HepG2 (cell line): ENCODE results near the gene PLD4. TPM values are rescaled to one million over a fixed set of nuclear protein-coding genes. Genes with fewer than 3 reads are reported as not detected.

Experiments
- ATAC-seq: fragments of 200-7000 bp; cut with Tn5 transposase; 3 replicates; pipeline ENCODE4 v1.9.1; 2020; ENCODE audit warnings: mild to moderate bottlenecking, moderate library complexity
- BruUV-seq: library from RNA; stranded (reverse); fragments of 400-500 nt; replicated peaks from 2 replicates; lab custom pipeline; 2021; lab: Mats Ljungman, UMichigan
- CTCF ChIA-PET: fragments of 300-600 bp; formaldehyde crosslinking; extraction: SDS; loops from one replicate; lab custom pipeline; 2021; ENCODE audit warnings: low total read pairs, inconsistent platforms, low intra/inter-chr PET ratio; lab: Yijun Ruan, JAX
- POLR2A ChIA-PET: fragments of 350-600 bp; sonication (Branson Sonifier 250); formaldehyde crosslinking; loops from one replicate; lab custom pipeline; 2020; ENCODE audit warnings: antibody characterized with exemption, inconsistent platforms; lab: Yijun Ruan, JAX
- DNase-seq: peaks from one replicate; pipeline ENCODE4 v3.0.0-alpha.2; 2015; ENCODE audit warnings: low spot score
- FAIRE-seq: peaks from 3 replicates; lab custom pipeline; 2011; peaks lifted over from hg19 to GRCh38; lab: Jason Lieb, UNC
- H2AFZ ChIP-seq: one replicate; pipeline ENCODE4 v1.6.1; 2011; ENCODE audit warnings: low read length, inconsistent platforms
- H3K27ac ChIP-seq: fragments of 300-600 bp; 3 replicates; pipeline ENCODE4 v1.8.0; 2011; ENCODE audit warnings: mixed run types, mild to moderate bottlenecking, mixed read lengths, low read length, inconsistent platforms; ENCODE audit not compliant: insufficient read depth; ENCODE audit errors: extremely low read length
- H3K27me3 ChIP-seq, 2 experiments: fragments of 200-600 bp in 1 of 2; 2 replicates in 1 of 2; 3 replicates in 1 of 2; pipeline versions ENCODE4 v1.6.0 to v1.8.0; 2011; ENCODE audit warnings: low read length in 2 of 2, mild to moderate bottlenecking in 2 of 2, moderate library complexity in 2 of 2, inconsistent platforms in 1 of 2; ENCODE audit not compliant: insufficient read depth in 2 of 2, control insufficient read depth in 1 of 2
- H3K36me3 ChIP-seq, 2 experiments: fragments of 200-600 bp in 1 of 2; replicated peaks in 1 of 2; 2 replicates in 1 of 2; 3 replicates in 1 of 2; pipeline versions ENCODE4 v1.5.1 to v1.8.0; 2011; ENCODE audit warnings: low read length in 2 of 2, inconsistent platforms in 1 of 2; ENCODE audit not compliant: insufficient read depth in 2 of 2, control insufficient read depth in 1 of 2
- H3K4me1 ChIP-seq: 2 replicates; pipeline ENCODE4 v1.5.1; 2012; ENCODE audit warnings: low read length, inconsistent platforms; ENCODE audit not compliant: insufficient read depth
- H3K4me2 ChIP-seq: 2 replicates; pipeline ENCODE4 v1.6.0; 2011; ENCODE audit warnings: low read depth, low read length, inconsistent platforms
- H3K4me3 ChIP-seq, 3 experiments: fragments of 200-600 bp in 1 of 3; sonication (generic), shearing (Covaris generic) in 1 of 3; replicated peaks in 1 of 3; 2 replicates each; pipeline ENCODE4 v1.5.1; 2011 to 2016; ENCODE audit warnings: low read length in 3 of 3, inconsistent platforms in 2 of 3, low read depth in 2 of 3, mild to moderate bottlenecking in 2 of 3, control low read depth in 1 of 3, mixed read lengths in 1 of 3; ENCODE audit not compliant: insufficient read depth in 1 of 3
- H3K79me2 ChIP-seq: one replicate; pipeline ENCODE4 v1.6.1; 2011; ENCODE audit warnings: low read length, inconsistent platforms; ENCODE audit not compliant: insufficient read depth
- H3K9ac ChIP-seq: 2 replicates; pipeline ENCODE4 v1.6.0; 2011; ENCODE audit warnings: mild to moderate bottlenecking, low read depth, low read length, inconsistent platforms; ENCODE audit not compliant: insufficient read depth
- H3K9me3 ChIP-seq: 2 replicates; pipeline ENCODE4 v1.5.1; 2012; ENCODE audit warnings: mild to moderate bottlenecking, low read length
- H4K20me1 ChIP-seq: 2 replicates; pipeline ENCODE4 v1.6.0; 2011; ENCODE audit warnings: inconsistent platforms, mild to moderate bottlenecking, low read length, moderate library complexity; ENCODE audit not compliant: insufficient read depth
- CCAR2 ChIP-seq: fragments of 200-400 bp; formaldehyde crosslinking; optimal IDR thresholded peaks from 2 replicates; pipeline ENCODE3; 2018; ENCODE audit warnings: low read depth, mild to moderate bottlenecking, low read length, moderate library complexity
- HMGA1 ChIP-seq: sonication (generic); formaldehyde crosslinking; conservative IDR thresholded peaks from 2 replicates; pipeline ENCODE4 v1.4.0; 2020; ENCODE audit warnings: missing genetic modification reagents
- MAZ ChIP-seq, 2 experiments: sonication (generic) in 1 of 2; formaldehyde crosslinking in 1 of 2; IDR thresholded peaks; 2 replicates each; pipeline versions ENCODE4 v1.5.0 to v1.6.1; 2012 to 2020; ENCODE audit warnings: low read depth in 2 of 2, mild to moderate bottlenecking in 2 of 2, borderline replicate concordance in 1 of 2, improper control_type of control experiment in 1 of 2, low read length in 1 of 2, missing genetic modification reagents in 1 of 2, moderate library complexity in 1 of 2
- MYNN ChIP-seq: sonication (generic); formaldehyde crosslinking; IDR thresholded peaks from 2 replicates; pipeline ENCODE4 v1.4.0; 2020; ENCODE audit warnings: mild to moderate bottlenecking, low read depth, missing genetic modification reagents
- POLR2G ChIP-seq: fragments of 200-400 bp; formaldehyde crosslinking; IDR thresholded peaks from 2 replicates; pipeline ENCODE4 v1.6.1; 2018; ENCODE audit warnings: mild to moderate bottlenecking, low read depth, low read length, moderate library complexity
- PRDM10 ChIP-seq: sonication (generic); formaldehyde crosslinking; IDR thresholded peaks from 2 replicates; pipeline ENCODE4 v1.4.0; 2020; ENCODE audit warnings: low read depth, missing genetic modification reagents
- SIX4 ChIP-seq: sonication (generic); formaldehyde crosslinking; IDR thresholded peaks from 2 replicates; pipeline ENCODE4 v1.4.0; 2020; ENCODE audit warnings: missing genetic modification reagents
- ZNF577 ChIP-seq: sonication (generic); formaldehyde crosslinking; IDR thresholded peaks from 2 replicates; pipeline ENCODE4 v1.4.0; 2020; ENCODE audit warnings: mild to moderate bottlenecking, low read depth, missing genetic modification reagents, borderline replicate concordance
- ZNF660 ChIP-seq: sonication (generic); formaldehyde crosslinking; IDR thresholded peaks from 2 replicates; pipeline ENCODE4 v1.5.1; 2020; ENCODE audit warnings: mild to moderate bottlenecking, low read depth, missing genetic modification reagents, borderline replicate concordance
- WGBS: methylation state at CpG from one replicate; pipeline ENCODE4 v1.1.6; 2017; ENCODE audit warnings: low lambda C conversion rate; 5-methylcytosine and 5-hydroxymethylcytosine counted together
- in situ Hi-C: cut with HindIII; loops from 2 replicates; pipeline ENCODE4 v1.10.0; 2017; ENCODE audit warnings: low pct_unique_long_range_greater_than_20kb; ENCODE audit not compliant: extremely low pct_ligation_motif_present
- intact Hi-C: fragments of 100-400 bp; cut with micrococcal nuclease; formaldehyde crosslinking; loops from one replicate; pipeline ENCODE4 v1.10.0; 2022; ENCODE audit not compliant: unreplicated experiment
- polyA plus RNA-seq, 8 experiments: library from polyadenylated mRNA; depleted of rRNA in 3 of 8; stranded (reverse) in 7 of 8; unstranded in 1 of 8; fragments of >200 nt; fragmentation: Illumina TruSeq in 4 of 8; extraction: Trizol in 4 of 8; gene quantifications; 2 replicates each; pipeline versions ENCODE4 v1.2.1 to v1.2.3, GENCODE V29; 2011 to 2016; ENCODE audit warnings: low read depth in 4 of 8, missing spikeins in 1 of 8, mixed read lengths in 1 of 8; ENCODE audit not compliant: insufficient read depth in 1 of 8
- total RNA-seq, 5 experiments: library from RNA; depleted of rRNA; stranded (reverse); fragments of >200 nt; fragmentation: Illumina TruSeq; extraction: Trizol; gene quantifications; 2 replicates each; pipeline ENCODE4 v1.2.3, GENCODE V29; 2016; ENCODE audit warnings: low read depth in 1 of 5

The PLD4 gene
- total and polyA plus RNA-seq, 2 of the 13 experiments (the other 11 are each of a cell fraction or from before 2014, with no cell fraction given): not detected

GRCh38 chr14:104926619-104927431, 2.1 kb downstream of the PLD4 start:
- Histone ChIP-seq H3K4me2 (no peak overlapping the region), H3K9me3 (no peaks in the 10 kb centered on the region), H3K36me3 (no peaks in the 10 kb centered on the region), H2AFZ (no peak overlapping the region), H3K4me3 (no peak overlapping the region), H3K27ac (no peak overlapping the region), H3K9ac (no peak overlapping the region), H4K20me1 (no peaks in the 10 kb centered on the region), H3K4me1 (no peaks in the 10 kb centered on the region), H3K79me2 (no peaks in the 10 kb centered on the region), H3K27me3 (peaks cover 21 to 61% of the 10 kb centered on the region in 2 experiments; a peak in 4 of 5 replicates)
- ATAC-seq (peak; percentile 7; the same call in 2 of the 3 replicates), DNase-seq (no peak), FAIRE-seq (no peak)
- in situ Hi-C loops (no loop called here), intact Hi-C loops (no loop called here)
- CTCF ChIA-PET: no interaction called here
- no TSS peak for BruUV-seq
- TF ChIP-seq MAZ (IDR thresholded peaks at IDR 0.05; ENCODE audit: borderline replicate concordance, low read depth, low read length) (no peak), MAZ (CRISPR knock-in tag; IDR thresholded peaks at IDR 0.05; ENCODE audit: low read depth) (no peak), PRDM10 (no peak), SIX4 (no peak), POLR2G (no peak), CCAR2 (no peak), HMGA1 (no peak), ZNF660 (no peak), ZNF577 (CRISPR knock-in tag) (no peak), MYNN (CRISPR knock-in tag) (no peak)
- POLR2A ChIA-PET: no interaction called here
- 32% methylated on average over 9 of the region's 21 CpGs for WGBS
